Activated CD8-positive, alpha-beta T cell treated with anti-CD3 and anti-CD28 coated beads for 36 hours (primary cell): Measurements from ENCODE around the gene GOLGA8A. TPM values are rescaled to one million over a fixed set of nuclear protein-coding genes. Genes with fewer than 3 reads are reported as not detected.

Source experiments
- ATAC-seq: fragments of 200-7000 bp; cut with Tn5 transposase; one replicate; pipeline ENCODE4 v1.10.0; 2021; ENCODE audit warnings: mild to moderate bottlenecking, moderate library complexity
- CTCF ChIA-PET: fragments of 350-600 bp; sonication (Branson Sonifier 250); formaldehyde crosslinking; loops from one replicate; lab custom pipeline; 2021; ENCODE audit warnings: antibody characterized with exemption; lab: Charles Lee
- POLR2A ChIA-PET: fragments of 350-600 bp; sonication (Branson Sonifier 250); formaldehyde crosslinking; loops from one replicate; lab custom pipeline; 2021; ENCODE audit warnings: antibody characterized with exemption; lab: Charles Lee
- DNase-seq: peaks from one replicate; pipeline ENCODE4 v3.0.0-alpha.2; 2020
- H3K27ac Mint-ChIP-seq: one replicate; pipeline ENCODE4 v1.8.0; 2021; ENCODE audit warnings: mild to moderate bottlenecking, mixed read lengths
- H3K27me3 Mint-ChIP-seq: one replicate; pipeline ENCODE4 v1.8.0; 2021; ENCODE audit warnings: mixed read lengths
- H3K36me3 Mint-ChIP-seq: one replicate; pipeline ENCODE4 v1.8.0; 2021; ENCODE audit warnings: low read depth, mixed read lengths
- H3K4me1 Mint-ChIP-seq: one replicate; pipeline ENCODE4 v1.8.0; 2021; ENCODE audit warnings: low read depth, mixed read lengths
- H3K4me3 Mint-ChIP-seq: one replicate; pipeline ENCODE4 v1.8.0; 2021; ENCODE audit warnings: mild to moderate bottlenecking, moderate library complexity, mixed read lengths
- H3K9me3 Mint-ChIP-seq: one replicate; pipeline ENCODE4 v1.8.0; 2021; ENCODE audit warnings: mixed read lengths
- intact Hi-C: fragments of 100-400 bp; cut with micrococcal nuclease; formaldehyde crosslinking; loops from one replicate; pipeline ENCODE4 v1.10.0; 2022
- total RNA-seq, 2 experiments: library from RNA; stranded (reverse); gene quantifications; one replicate each; pipeline ENCODE4 v1.2.3, GENCODE V29; 2021
- TF ChIP-seq, protein P1 (sequence below): fragments of 200-600 bp; IDR thresholded peaks from one replicate; pipeline ENCODE4 v1.8.0; 2022; ENCODE audit warnings: antibody characterized with exemption, mild to moderate bottlenecking

The GOLGA8A gene, protein sequence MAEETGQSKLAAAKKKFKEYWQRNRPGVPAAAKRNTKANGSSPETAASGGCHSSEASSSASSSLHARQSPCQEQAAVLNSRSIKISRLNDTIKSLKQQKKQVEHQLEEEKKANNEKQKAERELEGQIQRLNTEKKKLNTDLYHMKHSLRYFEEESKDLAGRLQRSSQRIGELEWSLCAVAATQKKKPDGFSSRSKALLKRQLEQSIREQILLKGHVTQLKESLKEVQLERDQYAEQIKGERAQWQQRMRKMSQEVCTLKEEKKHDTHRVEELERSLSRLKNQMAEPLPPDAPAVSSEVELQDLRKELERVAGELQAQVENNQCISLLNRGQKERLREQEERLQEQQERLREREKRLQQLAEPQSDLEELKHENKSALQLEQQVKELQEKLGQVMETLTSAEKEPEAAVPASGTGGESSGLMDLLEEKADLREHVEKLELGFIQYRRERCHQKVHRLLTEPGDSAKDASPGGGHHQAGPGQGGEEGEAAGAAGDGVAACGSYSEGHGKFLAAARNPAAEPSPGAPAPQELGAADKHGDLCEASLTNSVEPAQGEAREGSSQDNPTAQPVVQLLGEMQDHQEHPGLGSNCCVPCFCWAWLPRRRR
- 100 to 1,000 TPM; 140 to 141 TPM for total RNA-seq

DNA sequence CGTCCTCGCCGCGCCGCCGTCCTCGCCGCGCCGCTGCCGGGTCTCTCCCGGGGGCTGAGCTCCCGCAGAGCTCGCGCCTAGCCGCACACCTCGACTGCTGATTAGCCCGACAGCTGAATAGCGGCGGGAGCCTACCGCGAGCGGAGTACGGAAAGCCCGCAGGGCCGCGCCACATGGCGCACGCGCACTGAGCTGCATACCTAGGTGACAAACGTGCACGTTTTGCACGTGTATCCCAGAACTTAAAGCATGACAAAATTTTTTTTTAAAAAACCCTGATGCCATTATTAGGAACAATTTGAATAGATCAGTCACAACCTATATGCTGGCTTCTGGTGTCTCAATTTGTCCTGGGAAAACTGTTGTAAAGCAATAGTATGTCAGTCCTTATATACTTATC lies at the start of gene GOLGA8A:
GOLGA8A (minus strand) TSS at position 122 of the 400 bp plus-strand sequence. CDS start 48,117 bp downstream, outside the sequence.
- ATAC-seq (peak; percentile 84), DNase-seq (peak; percentile 86)
- H3K4me1 Mint-ChIP-seq: peaks cover 18% of the 10 kb centered on the region
- H3K27me3 Mint-ChIP-seq: peaks cover 4% of the 10 kb centered on the region
- H3K36me3 Mint-ChIP-seq: peaks cover 29% of the 10 kb centered on the region
- intact Hi-C loops: no loop called here
- peak within 1 kb of the TSS; percentile 95 for H3K27ac Mint-ChIP-seq
- CTCF ChIA-PET: interaction anchor here (0.8 to 1.5 kb wide), 2 partner anchors 70 to 95 kb away, joined by 3 to 4 read pairs; partner anchors contain the start of gene LPCAT4
- H3K4me3 Mint-ChIP-seq: peak within 1 kb of the TSS; percentile 85
- POLR2A ChIA-PET: no interaction called here
- no peaks in the 10 kb centered on the region for H3K9me3 Mint-ChIP-seq
- TF ChIP-seq, protein P1, sequence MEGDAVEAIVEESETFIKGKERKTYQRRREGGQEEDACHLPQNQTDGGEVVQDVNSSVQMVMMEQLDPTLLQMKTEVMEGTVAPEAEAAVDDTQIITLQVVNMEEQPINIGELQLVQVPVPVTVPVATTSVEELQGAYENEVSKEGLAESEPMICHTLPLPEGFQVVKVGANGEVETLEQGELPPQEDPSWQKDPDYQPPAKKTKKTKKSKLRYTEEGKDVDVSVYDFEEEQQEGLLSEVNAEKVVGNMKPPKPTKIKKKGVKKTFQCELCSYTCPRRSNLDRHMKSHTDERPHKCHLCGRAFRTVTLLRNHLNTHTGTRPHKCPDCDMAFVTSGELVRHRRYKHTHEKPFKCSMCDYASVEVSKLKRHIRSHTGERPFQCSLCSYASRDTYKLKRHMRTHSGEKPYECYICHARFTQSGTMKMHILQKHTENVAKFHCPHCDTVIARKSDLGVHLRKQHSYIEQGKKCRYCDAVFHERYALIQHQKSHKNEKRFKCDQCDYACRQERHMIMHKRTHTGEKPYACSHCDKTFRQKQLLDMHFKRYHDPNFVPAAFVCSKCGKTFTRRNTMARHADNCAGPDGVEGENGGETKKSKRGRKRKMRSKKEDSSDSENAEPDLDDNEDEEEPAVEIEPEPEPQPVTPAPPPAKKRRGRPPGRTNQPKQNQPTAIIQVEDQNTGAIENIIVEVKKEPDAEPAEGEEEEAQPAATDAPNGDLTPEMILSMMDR: no peak

GRCh38 chr15:34483644-34484043 lies 46.0 kb upstream of the GOLGA8A start:
- POLR2A ChIA-PET: no interaction called here
- Mint-ChIP-seq H3K9me3 (peaks cover 2% of the 10 kb centered on the region), H3K36me3 (no peaks in the 10 kb centered on the region), H3K4me1 (no peaks in the 10 kb centered on the region), H3K4me3 (no peak overlapping the region), H3K27ac (no peak overlapping the region), H3K27me3 (peaks cover 50% of the 10 kb centered on the region)
- ATAC-seq (no peak), DNase-seq (no peak)
- TF ChIP-seq, protein P1: no peak
- CTCF ChIA-PET: no interaction called here
- intact Hi-C loops: no loop called here

GRCh38 chr15:34481370-34481769 lies 43.8 kb upstream of the GOLGA8A start:
- H3K4me1 Mint-ChIP-seq: no peaks in the 10 kb centered on the region
- TF ChIP-seq, protein P1: no peak
- H3K36me3 Mint-ChIP-seq: no peaks in the 10 kb centered on the region
- H3K4me3 Mint-ChIP-seq: no peak overlapping the region
- intact Hi-C loops: no loop called here
- DNase-seq (no peak), ATAC-seq (no peak)
- ChIA-PET POLR2A (no interaction called here), CTCF (no interaction called here)
- H3K9me3 Mint-ChIP-seq: no peaks in the 10 kb centered on the region
- H3K27me3 Mint-ChIP-seq: peaks cover 46% of the 10 kb centered on the region
- no peak overlapping the region for H3K27ac Mint-ChIP-seq

DNA sequence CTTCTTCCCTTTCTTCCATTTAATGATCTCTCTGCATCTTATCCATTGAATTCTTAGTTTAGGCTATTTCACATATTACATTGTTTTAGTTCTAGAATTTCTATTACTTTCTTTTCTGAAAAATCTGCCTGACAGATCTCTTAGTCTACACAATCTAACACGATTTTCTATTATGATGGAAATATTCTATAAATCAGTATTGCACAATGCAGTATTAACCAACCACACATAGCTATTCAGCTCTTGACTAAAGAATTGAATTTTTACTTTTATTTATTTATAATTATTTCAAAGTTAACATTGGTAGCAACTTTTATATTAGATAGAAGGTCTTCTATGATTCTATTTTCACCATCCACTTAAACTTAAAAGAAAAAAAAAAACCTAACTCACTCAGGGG lies 36.2 kb upstream of the GOLGA8A start:
- no peak overlapping the region for H3K4me3 Mint-ChIP-seq
- peaks cover 23% of the 10 kb centered on the region for H3K27me3 Mint-ChIP-seq
- H3K9me3 Mint-ChIP-seq: no peaks in the 10 kb centered on the region
- no peak for DNase-seq
- CTCF ChIA-PET: no interaction called here
- peaks cover 6% of the 10 kb centered on the region for H3K4me1 Mint-ChIP-seq
- ATAC-seq: no peak
- no peaks in the 10 kb centered on the region for H3K36me3 Mint-ChIP-seq
- POLR2A ChIA-PET: no interaction called here
- TF ChIP-seq, protein P1: no peak
- no peak overlapping the region for H3K27ac Mint-ChIP-seq
- intact Hi-C loops: no loop called here

DNA sequence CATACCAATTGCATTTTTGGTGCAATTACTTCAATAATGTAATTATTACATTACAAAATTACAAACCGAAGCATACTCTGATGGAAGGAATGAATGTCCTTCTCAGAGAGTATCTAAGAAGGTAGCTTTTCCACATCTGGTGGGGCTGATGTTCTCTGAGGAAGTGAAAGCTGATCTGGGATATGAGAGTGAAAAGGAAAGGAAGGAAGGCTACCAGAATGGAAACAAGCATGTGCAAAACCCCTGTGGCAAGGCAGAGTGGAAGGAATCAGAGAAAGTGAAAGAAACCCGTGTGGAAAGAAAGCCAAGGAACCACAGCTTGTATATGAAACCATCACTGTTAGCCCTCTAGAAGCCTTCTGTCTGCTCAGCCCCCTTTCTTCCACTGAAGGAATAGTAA lies 35.3 kb upstream of the GOLGA8A start:
- CTCF ChIA-PET: no interaction called here
- H3K27ac Mint-ChIP-seq: no peak overlapping the region
- H3K4me3 Mint-ChIP-seq: no peak overlapping the region
- peaks cover 8% of the 10 kb centered on the region for H3K4me1 Mint-ChIP-seq
- POLR2A ChIA-PET: no interaction called here
- TF ChIP-seq, protein P1: no peak
- ATAC-seq (no peak), DNase-seq (no peak)
- peaks cover 20% of the 10 kb centered on the region for H3K27me3 Mint-ChIP-seq
- intact Hi-C loops: no loop called here
- H3K36me3 Mint-ChIP-seq: no peaks in the 10 kb centered on the region
- no peaks in the 10 kb centered on the region for H3K9me3 Mint-ChIP-seq
